ENCODE data around the gene CPB2. TPM values are rescaled to one million over a fixed set of nuclear protein-coding genes. Genes with fewer than 3 reads are reported as not detected.

The CPB2 gene
- total and polyA plus RNA-seq, 7 donors: not detected

DNA sequence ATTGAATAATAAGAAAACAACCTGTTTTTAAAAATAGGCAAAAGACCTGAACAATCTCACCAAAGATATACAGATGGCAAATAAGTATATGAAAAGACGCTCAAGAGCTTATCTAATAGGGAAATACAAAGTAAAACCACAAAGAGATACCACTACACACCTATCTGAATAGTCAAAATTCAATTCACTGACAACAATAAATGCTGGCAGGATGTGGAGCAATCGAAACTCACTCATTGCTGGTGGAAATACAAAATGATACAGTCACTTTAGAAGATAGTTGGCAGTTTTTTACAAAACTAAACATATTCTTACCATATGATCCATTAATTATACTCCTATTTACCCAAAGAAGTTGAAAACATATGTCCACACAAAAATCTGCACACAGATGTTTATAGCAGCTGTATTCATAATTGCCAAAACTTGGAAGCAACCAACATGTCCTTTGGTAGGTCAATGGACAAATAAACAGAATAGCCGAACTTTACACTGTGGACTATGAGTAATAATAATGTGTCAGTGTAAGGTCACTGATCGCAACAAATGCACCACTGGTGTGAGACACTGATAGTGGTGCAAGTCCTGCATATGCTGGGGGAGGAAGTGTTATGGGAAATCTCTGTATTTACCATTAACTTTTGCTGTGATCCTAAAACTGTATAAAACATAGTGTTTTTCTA lies 73.1 kb downstream of the CPB2 start:
- TF ChIP-seq, protein P1, sequence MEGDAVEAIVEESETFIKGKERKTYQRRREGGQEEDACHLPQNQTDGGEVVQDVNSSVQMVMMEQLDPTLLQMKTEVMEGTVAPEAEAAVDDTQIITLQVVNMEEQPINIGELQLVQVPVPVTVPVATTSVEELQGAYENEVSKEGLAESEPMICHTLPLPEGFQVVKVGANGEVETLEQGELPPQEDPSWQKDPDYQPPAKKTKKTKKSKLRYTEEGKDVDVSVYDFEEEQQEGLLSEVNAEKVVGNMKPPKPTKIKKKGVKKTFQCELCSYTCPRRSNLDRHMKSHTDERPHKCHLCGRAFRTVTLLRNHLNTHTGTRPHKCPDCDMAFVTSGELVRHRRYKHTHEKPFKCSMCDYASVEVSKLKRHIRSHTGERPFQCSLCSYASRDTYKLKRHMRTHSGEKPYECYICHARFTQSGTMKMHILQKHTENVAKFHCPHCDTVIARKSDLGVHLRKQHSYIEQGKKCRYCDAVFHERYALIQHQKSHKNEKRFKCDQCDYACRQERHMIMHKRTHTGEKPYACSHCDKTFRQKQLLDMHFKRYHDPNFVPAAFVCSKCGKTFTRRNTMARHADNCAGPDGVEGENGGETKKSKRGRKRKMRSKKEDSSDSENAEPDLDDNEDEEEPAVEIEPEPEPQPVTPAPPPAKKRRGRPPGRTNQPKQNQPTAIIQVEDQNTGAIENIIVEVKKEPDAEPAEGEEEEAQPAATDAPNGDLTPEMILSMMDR (IDR thresholded peaks at IDR 0.05): no peak
- H3K4me3 ChIP-seq: no peak overlapping the region
- ATAC-seq: no peak
- no peak for DNase-seq
- peaks cover 0 to 8% of the 10 kb centered on the region in 2 donors for H3K36me3 ChIP-seq (ENCODE audit: insufficient read depth in 1 of 2, low read depth in 1 of 2)
- H3K27ac ChIP-seq: no peak overlapping the region
- intact Hi-C loops (cut with DNase I): no loop called here
- WGBS, 3 donors: 94 to 97% (median 96%) methylated on average over 4 of the region's 4 CpGs
- H3K27me3 ChIP-seq (ENCODE audit: insufficient read depth in 3 of 3, low read length in 2 of 3): no peaks in the 10 kb centered on the region
- H3K9me3 ChIP-seq: no peaks in the 10 kb centered on the region
- no peaks in the 10 kb centered on the region for H3K4me1 ChIP-seq

- intact Hi-C loops (cut with DNase I): no loop called here
- Histone ChIP-seq H3K9me3 (no peaks in the 10 kb centered on the region), H3K27ac (no peak overlapping the region), H3K27me3 (ENCODE audit: insufficient read depth in 3 of 3, low read length in 2 of 3) (no peaks in the 10 kb centered on the region), H3K4me1 (no peaks in the 10 kb centered on the region), H3K4me3 (no peak overlapping the region), H3K36me3 (ENCODE audit: insufficient read depth in 1 of 2, low read depth in 1 of 2) (peaks cover 0 to 15% of the 10 kb centered on the region in 2 donors)
- no peak for ATAC-seq
- 98 to 99% (median 99%) methylated on average over 4 of the region's 4 CpGs for WGBS, 3 donors
- TF ChIP-seq, protein P1 (IDR thresholded peaks at IDR 0.05): no peak
- DNase-seq: no peak
Observed at GRCh38 chr13:46025157-46025556, 79.7 kb downstream of the CPB2 start.

- 88 to 93% (median 89%) methylated on average over 2 of the region's 2 CpGs for WGBS, 3 donors
- intact Hi-C loops (cut with DNase I): no loop called here
- Histone ChIP-seq H3K36me3 (ENCODE audit: insufficient read depth in 1 of 2, low read depth in 1 of 2) (peaks cover 0 to 42% of the 10 kb centered on the region in 2 donors), H3K27me3 (ENCODE audit: insufficient read depth in 3 of 3, low read length in 2 of 3) (no peaks in the 10 kb centered on the region), H3K27ac (no peak overlapping the region), H3K4me1 (no peaks in the 10 kb centered on the region), H3K9me3 (no peaks in the 10 kb centered on the region), H3K4me3 (no peak overlapping the region)
- ATAC-seq: no peak
- no peak for DNase-seq
- TF ChIP-seq, protein P1 (IDR thresholded peaks at IDR 0.05): no peak
Observed at GRCh38 chr13:46022481-46022880, 82.4 kb downstream of the CPB2 start.

- DNase-seq (no peak), ATAC-seq (no peak)
- Histone ChIP-seq H3K27ac (no peak overlapping the region), H3K4me1 (no peaks in the 10 kb centered on the region), H3K36me3 (ENCODE audit: insufficient read depth in 1 of 2, low read depth in 1 of 2) (peaks cover 0 to 74% of the 10 kb centered on the region in 2 donors), H3K4me3 (no peak overlapping the region), H3K27me3 (ENCODE audit: insufficient read depth in 3 of 3, low read length in 2 of 3) (no peaks in the 10 kb centered on the region), H3K9me3 (no peaks in the 10 kb centered on the region)
- intact Hi-C loops (cut with DNase I): loop anchor here in 1 of 2 donors (10.0 kb wide), 1 partner anchor 211 kb away; no protein-coding TSS in a partner anchor
- TF ChIP-seq, protein P1 (IDR thresholded peaks at IDR 0.05): no peak
Observed at GRCh38 chr13:46016216-46016615, 88.6 kb downstream of the CPB2 start.

DNA sequence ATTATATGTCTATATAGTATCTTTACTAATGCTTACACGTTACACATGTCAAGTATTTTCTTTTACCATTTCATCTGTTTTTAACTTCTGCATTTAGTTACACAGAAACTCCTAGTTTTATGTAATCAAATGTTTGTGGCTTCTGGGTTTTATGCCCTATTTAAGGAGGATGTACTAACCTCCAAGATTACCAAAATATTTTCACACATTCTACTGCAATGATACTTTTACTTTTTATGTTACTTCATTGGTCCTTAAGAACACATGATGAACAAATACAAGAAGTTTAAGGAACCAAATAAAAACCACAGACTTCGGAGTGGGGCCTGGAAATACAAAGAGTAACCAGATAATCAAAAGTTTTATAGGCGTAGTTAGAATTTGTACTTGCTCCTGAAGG lies 89.5 kb downstream of the CPB2 start:
- WGBS, 3 donors: 92 to 95% (median 93%) methylated on average over 3 of the region's 3 CpGs
- no peaks in the 10 kb centered on the region for H3K4me1 ChIP-seq
- ATAC-seq (no peak), DNase-seq (no peak)
- no peak overlapping the region for H3K27ac ChIP-seq
- no peaks in the 10 kb centered on the region for H3K9me3 ChIP-seq
- H3K4me3 ChIP-seq: no peak overlapping the region
- intact Hi-C loops (cut with DNase I): loop anchor here in 1 of 2 donors (10.0 kb wide), 1 partner anchor 211 kb away; no protein-coding TSS in a partner anchor
- TF ChIP-seq, protein P1 (IDR thresholded peaks at IDR 0.05): no peak
- H3K36me3 ChIP-seq (ENCODE audit: insufficient read depth in 1 of 2, low read depth in 1 of 2): peaks cover 0 to 79% of the 10 kb centered on the region in 2 donors
- no peaks in the 10 kb centered on the region for H3K27me3 ChIP-seq (ENCODE audit: insufficient read depth in 3 of 3, low read length in 2 of 3)
